ENCODE measurements around the gene CPNE5.

GRCh38 chr6:36772397-36772796, 66.8 kb downstream of the CPNE5 start:
- no peak for TF ChIP-seq CTCF (conservative IDR thresholded peaks at IDR 0.05; ENCODE audit: low read depth, low read length)
- no peak for TF ChIP-seq USF2 (IDR thresholded peaks at IDR 0.05; ENCODE audit: low read depth, low read length)
- TF ChIP-seq RAD21 (IDR thresholded peaks at IDR 0.05; ENCODE audit: low read length) = no peak
- TF ChIP-seq POLR2A (IDR thresholded peaks at IDR 0.05; ENCODE audit: low read depth, low read length) = no peak
- TF ChIP-seq RFX5 (IDR thresholded peaks at IDR 0.05; ENCODE audit: low read depth, low read length) = no peak
- no peak for TF ChIP-seq MAZ (IDR thresholded peaks at IDR 0.05; ENCODE audit: borderline replicate concordance, low read depth, low read length)
- no peak for TF ChIP-seq CEBPB (IDR thresholded peaks at IDR 0.05; ENCODE audit: low read depth, low read length)
- TF ChIP-seq ELK1 (IDR thresholded peaks at IDR 0.05; ENCODE audit: borderline replicate concordance, low read depth, low read length) = no peak
- no peak for TF ChIP-seq SMC3 (IDR thresholded peaks at IDR 0.05; ENCODE audit: low read depth, low read length)
- no peak for TF ChIP-seq CHD1 (IDR thresholded peaks at IDR 0.05; ENCODE audit: low read depth, low read length)
- TF ChIP-seq NFE2L2 (IDR thresholded peaks at IDR 0.05; ENCODE audit: low read depth, low read length) = no peak
- no peak for TF ChIP-seq RCOR1 (IDR thresholded peaks at IDR 0.05; ENCODE audit: insufficient replicate concordance, low read length)
- no peak for TF ChIP-seq MXI1 (IDR thresholded peaks at IDR 0.05; ENCODE audit: borderline replicate concordance, low read depth, low read length)
- no peak for TF ChIP-seq FOS (IDR thresholded peaks at IDR 0.05; ENCODE audit: low read depth, low read length)
